Measurements from ENCODE around the gene CAMK2N1. TPM values are rescaled to one million over a fixed set of nuclear protein-coding genes. Genes with fewer than 3 reads are reported as not detected.

CAMK2N1 gene
- total and polyA plus RNA-seq, 2 of the 13 experiments (the other 11 are each of a cell fraction or from before 2014, with no cell fraction given), result 38.0 to 38.6 TPM

DNA sequence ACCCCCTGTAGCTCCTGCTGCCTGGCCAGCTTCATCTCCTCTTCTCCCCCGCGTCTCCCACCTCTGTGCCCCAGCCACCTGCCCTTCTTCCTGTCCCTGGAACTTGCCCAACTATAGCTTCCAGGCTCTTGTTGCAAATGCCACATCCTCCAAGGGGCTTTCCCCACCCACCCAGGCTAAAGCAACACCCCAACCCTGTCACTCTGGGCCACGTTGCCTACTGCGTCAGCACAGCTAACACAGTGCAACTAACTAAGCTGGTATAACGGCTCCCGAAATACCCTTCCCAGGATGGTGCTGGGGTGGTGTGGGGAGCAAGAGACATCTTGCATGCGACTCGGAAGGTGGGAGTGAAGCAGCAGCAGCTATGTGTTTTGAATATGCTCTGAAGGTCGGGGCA is 19.7 kb downstream of the CAMK2N1 start:
- TF ChIP-seq SP1 (IDR thresholded peaks at IDR 0.05) (no peak), SP1 (CRISPR knock-in tag; IDR thresholded peaks at IDR 0.05) (no peak), PPARG (CRISPR knock-in tag; conservative IDR thresholded peaks at IDR 0.05) (no peak), ZNF747 (CRISPR knock-in tag; IDR thresholded peaks at IDR 0.05; ENCODE audit: borderline replicate concordance) (no peak), ZFX (CRISPR knock-in tag; IDR thresholded peaks at IDR 0.05; ENCODE audit: low read depth) (no peak), ELF4 (CRISPR knock-in tag; IDR thresholded peaks at IDR 0.05; ENCODE audit: borderline replicate concordance) (no peak), ZNF263 (CRISPR knock-in tag; IDR thresholded peaks at IDR 0.05) (no peak), RFX3 (CRISPR knock-in tag; IDR thresholded peaks at IDR 0.05) (no peak), IKZF4 (CRISPR knock-in tag; IDR thresholded peaks at IDR 0.05; ENCODE audit: borderline replicate concordance, low read depth, not compliant biosample characterization) (no peak)
- TF ChIP-seq, protein P1, sequence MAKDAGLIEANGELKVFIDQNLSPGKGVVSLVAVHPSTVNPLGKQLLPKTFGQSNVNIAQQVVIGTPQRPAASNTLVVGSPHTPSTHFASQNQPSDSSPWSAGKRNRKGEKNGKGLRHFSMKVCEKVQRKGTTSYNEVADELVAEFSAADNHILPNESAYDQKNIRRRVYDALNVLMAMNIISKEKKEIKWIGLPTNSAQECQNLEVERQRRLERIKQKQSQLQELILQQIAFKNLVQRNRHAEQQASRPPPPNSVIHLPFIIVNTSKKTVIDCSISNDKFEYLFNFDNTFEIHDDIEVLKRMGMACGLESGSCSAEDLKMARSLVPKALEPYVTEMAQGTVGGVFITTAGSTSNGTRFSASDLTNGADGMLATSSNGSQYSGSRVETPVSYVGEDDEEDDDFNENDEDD (CRISPR knock-in tag; IDR thresholded peaks at IDR 0.05; ENCODE audit: borderline replicate concordance), result no peak
- TF ChIP-seq, protein P2, sequence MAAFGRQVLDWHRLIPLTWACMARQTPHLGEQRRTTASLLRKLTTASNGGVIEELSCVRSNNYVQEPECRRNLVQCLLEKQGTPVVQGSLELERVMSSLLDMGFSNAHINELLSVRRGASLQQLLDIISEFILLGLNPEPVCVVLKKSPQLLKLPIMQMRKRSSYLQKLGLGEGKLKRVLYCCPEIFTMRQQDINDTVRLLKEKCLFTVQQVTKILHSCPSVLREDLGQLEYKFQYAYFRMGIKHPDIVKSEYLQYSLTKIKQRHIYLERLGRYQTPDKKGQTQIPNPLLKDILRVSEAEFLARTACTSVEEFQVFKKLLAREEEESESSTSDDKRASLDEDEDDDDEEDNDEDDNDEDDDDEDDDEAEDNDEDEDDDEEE (CRISPR knock-in tag; IDR thresholded peaks at IDR 0.05), result no peak
- TF ChIP-seq, protein P3, sequence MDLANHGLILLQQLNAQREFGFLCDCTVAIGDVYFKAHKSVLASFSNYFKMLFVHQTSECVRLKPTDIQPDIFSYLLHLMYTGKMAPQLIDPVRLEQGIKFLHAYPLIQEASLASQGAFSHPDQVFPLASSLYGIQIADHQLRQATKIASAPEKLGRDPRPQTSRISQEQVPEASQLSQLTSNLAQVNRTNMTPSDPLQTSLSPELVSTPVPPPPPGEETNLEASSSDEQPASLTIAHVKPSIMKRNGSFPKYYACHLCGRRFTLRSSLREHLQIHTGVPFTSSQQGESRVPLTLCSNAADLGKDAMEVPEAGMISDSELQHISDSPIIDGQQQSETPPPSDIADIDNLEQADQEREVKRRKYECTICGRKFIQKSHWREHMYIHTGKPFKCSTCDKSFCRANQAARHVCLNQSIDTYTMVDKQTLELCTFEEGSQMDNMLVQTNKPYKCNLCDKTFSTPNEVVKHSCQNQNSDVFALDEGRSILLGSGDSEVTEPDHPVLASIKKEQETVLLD (CRISPR knock-in tag; IDR thresholded peaks at IDR 0.05; ENCODE audit: low read depth), result no peak
- H3K4me1 ChIP-seq (ENCODE audit: insufficient read depth, low read length), result no peaks in the 10 kb centered on the region
- H3K4me2 ChIP-seq (ENCODE audit: low read depth, low read length), result no peak overlapping the region
- intact Hi-C loops (cut with micrococcal nuclease; ENCODE audit: unreplicated experiment) (no loop called here), in situ Hi-C loops (cut with HindIII; ENCODE audit: extremely low pct_ligation_motif_present, low pct_unique_long_range_greater_than_20kb) (no loop called here)
- ChIA-PET CTCF (ENCODE audit: low intra/inter-chr PET ratio, low total read pairs) (no interaction called here), POLR2A (interaction anchor here (1.6 to 2.1 kb wide), 2 partner anchors 10 to 15 kb away, joined by 4 to 6 read pairs; no protein-coding TSS in a partner anchor)
- FAIRE-seq (no peak), DNase-seq (ENCODE audit: low spot score) (no peak), ATAC-seq (no peak)
- H3K27me3 ChIP-seq (ENCODE audit: control insufficient read depth in 1 of 2, insufficient read depth in 2 of 2, low read length in 2 of 2), result peaks cover 2 to 18% of the 10 kb centered on the region in 2 experiments; a peak in 3 of 5 replicates
- no peaks in the 10 kb centered on the region for H3K9me3 ChIP-seq (ENCODE audit: low read length)
- no peaks in the 10 kb centered on the region for H3K36me3 ChIP-seq (replicated peaks in 1 of 2; ENCODE audit: control insufficient read depth in 1 of 2, insufficient read depth in 2 of 2, low read length in 2 of 2)
- H4K20me1 ChIP-seq (ENCODE audit: insufficient read depth, low read length), result no peaks in the 10 kb centered on the region
- H2AFZ ChIP-seq (ENCODE audit: low read length), result no peak overlapping the region
- WGBS (ENCODE audit: low lambda C conversion rate), result 53% methylated on average over 9 of the region's 9 CpGs
- no TSS peak for BruUV-seq (replicated peaks)
- no peak overlapping the region for H3K9ac ChIP-seq (ENCODE audit: insufficient read depth, low read depth, low read length)
- no peaks in the 10 kb centered on the region for H3K79me2 ChIP-seq (ENCODE audit: insufficient read depth, low read length)
- no peak overlapping the region for H3K4me3 ChIP-seq (replicated peaks in 1 of 3; ENCODE audit: insufficient read depth in 1 of 3, low read depth in 2 of 3, low read length in 3 of 3)
- no peak overlapping the region for H3K27ac ChIP-seq (ENCODE audit: extremely low read length, insufficient read depth, low read length)
